AML-193 (cell line): ENCODE data around the gene ANKRD53.

ENCODE experiments used
- DNase-seq, 2 experiments: peaks; one replicate each; lab custom pipeline; 2025; lab: John Stamatoyannopoulos, UW

Gene ANKRD53

GRCh38 chr2:70967189-70967588 is 11.2 kb upstream of the ANKRD53 start:
- no peak for DNase-seq

- DNase-seq, result no peak
Observed at GRCh38 chr2:70974592-70974991, 3.8 kb upstream of the ANKRD53 start.

DNA sequence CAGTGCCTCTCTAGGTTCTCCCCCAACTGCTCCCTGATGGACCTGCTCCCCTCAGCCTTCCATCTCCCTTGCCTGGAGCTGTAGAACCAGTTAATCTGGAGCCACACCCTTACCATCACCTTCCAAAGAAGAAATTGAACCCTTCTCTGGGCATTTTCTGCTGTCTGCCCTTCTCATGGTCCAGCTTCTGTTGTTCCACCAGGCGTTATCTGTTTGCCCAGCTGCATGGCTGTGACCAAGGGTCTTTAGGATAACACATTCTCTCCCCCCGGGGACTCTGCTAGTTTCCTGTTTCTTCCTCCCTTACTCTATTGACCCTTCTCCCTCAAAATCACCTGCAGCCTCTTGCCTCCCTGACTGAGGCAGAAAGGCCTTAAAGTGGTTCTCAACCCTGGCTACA is 3.2 kb upstream of the ANKRD53 start:
- no peak for DNase-seq

DNA sequence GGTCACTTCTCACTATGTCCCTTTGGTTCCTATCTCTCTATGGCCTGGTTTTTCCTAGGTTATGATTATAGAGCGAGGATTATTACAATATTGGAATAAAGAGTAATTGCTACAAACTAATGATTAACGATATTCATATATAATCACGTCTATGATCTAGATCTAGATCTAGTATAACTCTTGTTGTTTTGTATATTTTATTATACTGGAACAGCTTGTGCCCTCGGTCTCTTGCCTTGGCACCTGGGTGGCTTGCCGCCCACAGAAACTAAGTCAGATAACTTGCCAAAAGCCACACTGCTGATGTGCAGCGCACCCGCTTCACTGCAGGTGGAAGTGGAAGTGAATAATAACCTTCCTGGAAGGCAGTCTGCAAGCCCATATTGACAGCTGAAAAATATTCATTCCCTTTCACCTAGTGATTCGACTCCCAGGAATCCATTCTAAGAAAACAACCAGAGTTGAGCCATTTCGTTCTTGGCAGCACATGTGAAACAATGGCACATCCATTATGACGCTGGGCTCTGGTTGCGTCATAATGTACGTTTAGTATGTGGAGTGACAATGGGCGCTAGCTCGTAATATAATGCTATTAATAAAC is 725 bp upstream of the ANKRD53 start:
- no peak for DNase-seq

- no peak for DNase-seq
Observed at GRCh38 chr2:70979180-70979488, 704 bp downstream of the ANKRD53 start.

DNA sequence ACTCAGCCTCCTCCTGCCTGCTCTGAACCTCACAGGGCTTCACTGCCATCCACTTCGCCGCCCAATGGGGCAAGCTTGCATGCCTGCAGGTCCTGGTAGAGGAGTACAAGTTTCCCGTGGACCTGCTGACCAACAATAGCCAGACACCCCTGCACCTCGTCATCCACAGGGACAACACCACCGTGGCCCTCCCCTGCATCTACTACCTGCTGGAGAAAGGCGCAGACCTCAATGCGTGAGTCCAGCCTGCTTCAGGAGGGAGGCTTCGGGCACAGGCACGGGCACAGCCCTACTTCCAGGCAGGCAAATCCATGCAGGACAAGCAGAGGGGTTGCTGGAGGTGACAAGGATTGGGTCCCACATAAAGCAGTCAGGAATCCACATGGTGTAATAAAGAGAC is 1.2 kb downstream of the ANKRD53 start:
- no peak for DNase-seq

GRCh38 chr2:70981421-70981820 is 3.0 kb downstream of the ANKRD53 start:
- no peak for DNase-seq

GRCh38 chr2:70981866-70982810 is 3.7 kb downstream of the ANKRD53 start:
- no peak for DNase-seq

GRCh38 chr2:70982971-70983370 is 4.5 kb downstream of the ANKRD53 start:
- no peak for DNase-seq

DNA sequence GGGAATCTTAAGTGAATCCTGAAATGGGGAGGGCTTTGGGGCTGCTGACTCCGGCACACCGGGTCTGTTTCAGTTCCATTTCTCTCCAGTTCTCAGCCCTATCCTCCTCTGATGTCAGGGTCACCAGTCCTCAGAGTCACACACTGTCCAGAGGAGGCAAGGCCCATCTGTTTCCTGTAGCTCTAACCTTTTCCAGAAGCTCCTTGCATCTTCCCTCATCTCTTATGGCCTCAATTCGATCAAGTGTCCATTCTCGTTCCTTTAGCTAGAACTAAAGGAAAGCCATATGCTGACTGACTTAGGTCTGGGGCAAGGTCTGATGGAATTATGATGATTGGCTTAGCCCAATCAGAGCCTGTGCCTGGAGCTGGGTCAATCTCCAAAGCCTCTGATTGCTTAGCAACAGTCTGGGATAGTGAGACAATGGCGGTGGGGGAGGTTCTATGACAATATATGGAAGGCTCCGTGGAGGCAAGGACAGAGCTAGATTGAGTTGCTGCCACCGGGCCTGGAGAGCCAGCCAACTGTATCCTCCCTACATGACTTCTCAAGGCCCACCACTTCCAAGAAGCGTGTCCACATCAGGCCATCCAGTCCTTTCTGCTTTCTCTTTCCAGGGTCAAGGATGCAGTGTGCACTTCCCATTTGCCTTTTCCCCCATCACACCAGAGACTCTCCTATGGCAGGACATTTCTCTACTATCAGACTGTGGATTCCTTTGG is 5.2 kb downstream of the ANKRD53 start:
- DNase-seq, result no peak

DNA sequence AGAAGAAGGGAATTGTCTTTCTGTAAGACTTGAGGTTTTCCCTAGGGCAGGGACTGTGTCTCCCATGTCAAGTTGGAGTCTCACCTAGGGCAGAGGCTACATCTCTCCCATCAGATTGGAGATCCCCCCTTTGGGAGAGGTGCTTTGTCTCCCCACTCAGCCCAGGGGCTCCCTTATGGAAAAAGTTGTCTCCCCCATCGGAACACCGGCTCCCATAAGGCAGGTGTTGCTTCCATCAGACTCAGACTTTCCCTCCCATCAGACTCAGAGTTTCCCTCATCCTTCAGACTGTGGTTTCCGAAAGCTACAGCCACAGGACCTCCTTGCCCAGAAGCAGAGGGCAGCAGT is 5.8 kb downstream of the ANKRD53 start:
- DNase-seq, result no peak

DNA sequence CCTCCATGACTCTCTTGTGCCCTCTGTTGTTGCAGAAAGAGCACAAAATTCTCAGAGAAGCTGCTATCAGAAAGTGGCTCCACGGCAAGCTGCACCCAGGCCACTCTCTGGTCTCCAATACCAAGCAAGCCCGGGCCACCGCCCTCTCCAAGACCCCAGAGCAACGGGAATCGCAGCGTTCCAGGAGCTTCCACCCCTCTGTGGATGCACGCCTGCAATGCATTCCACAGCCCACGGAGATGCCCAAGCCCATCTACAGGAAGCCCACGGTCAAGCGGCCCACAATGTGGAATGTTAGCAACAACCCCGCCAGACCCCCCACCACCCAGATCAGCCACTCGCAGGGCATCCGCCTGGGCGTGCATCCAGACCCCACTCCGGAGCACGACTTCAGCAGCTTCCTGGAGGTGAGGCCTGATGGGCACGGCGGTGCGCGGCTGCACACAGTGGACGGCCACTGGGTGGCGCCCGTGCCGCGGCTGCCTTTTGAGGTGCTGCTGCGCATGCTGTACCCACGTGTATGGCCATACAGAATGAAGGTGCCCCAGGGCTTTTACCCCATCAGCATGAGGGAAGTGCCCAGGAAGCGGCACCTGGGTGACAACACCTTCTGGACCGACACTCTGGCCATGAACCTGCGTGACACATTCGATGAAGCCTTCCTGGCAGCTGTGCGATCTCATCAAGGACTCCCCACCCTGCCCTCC is 6.3 kb downstream of the ANKRD53 start:
- peak; percentile 41 to 53 for DNase-seq

DNA sequence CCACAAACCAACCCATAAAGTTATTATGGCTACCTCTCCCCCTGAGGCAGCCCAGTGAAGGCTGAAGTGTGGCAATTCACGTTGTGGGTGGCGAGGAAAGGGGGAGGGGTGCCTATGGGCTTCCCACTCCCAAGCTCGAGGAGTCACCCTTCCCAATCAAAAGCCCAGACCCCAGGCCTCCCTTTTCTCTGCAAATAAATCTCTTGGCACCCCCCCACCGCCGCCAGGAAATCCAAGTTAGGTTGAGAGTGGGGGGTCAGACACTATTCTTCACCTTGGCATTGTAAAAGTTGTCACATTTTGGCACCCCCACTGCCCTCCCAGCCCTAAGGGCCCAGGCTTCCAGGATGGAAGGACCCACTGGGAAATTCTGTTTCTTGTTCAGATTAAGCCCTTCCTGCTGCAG is 6.9 kb downstream of the ANKRD53 start:
- no peak for DNase-seq

GRCh38 chr2:70985956-70986355 is 7.5 kb downstream of the ANKRD53 start:
- DNase-seq, result no peak

DNA sequence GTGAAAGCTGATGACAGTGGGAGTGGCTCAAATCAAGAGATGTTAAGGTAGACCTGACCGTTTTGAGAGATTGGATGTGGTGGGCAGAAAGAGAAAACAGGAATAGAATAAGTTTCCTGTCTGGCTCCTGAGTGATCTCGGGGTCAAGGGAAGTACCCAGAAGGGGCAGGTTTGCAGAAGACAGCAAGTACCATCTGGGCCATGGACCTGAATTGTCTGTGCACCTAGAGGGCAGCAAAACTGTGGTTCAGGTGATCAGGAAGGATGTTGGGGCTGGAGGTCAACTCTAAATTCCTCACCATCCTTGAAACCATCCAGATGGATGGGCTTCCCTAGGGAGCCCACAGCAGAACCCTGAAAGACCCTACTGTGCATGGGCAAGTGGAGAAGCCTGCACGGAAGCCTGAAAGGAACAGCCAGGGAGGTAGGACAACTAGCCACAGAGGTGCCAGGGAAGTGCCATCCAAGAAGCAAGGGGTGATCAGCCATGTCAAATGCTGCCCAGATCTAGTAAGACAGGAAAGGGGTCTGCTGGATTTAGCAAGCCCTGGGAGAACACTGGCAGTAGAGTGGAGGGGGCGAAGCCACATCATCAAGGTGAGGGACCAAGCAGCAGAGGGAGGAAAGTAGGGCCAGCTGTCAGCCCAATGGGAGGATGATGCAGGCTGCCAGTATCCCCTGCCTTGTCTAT is 8.2 kb downstream of the ANKRD53 start:
- DNase-seq, result no peak

GRCh38 chr2:70987386-70987785 is 9.0 kb downstream of the ANKRD53 start:
- no peak for DNase-seq

GRCh38 chr2:70988151-70988550 is 9.7 kb downstream of the ANKRD53 start:
- no peak for DNase-seq

GRCh38 chr2:70988726-70989648 is 10.6 kb downstream of the ANKRD53 start:
- no peak for DNase-seq

DNA sequence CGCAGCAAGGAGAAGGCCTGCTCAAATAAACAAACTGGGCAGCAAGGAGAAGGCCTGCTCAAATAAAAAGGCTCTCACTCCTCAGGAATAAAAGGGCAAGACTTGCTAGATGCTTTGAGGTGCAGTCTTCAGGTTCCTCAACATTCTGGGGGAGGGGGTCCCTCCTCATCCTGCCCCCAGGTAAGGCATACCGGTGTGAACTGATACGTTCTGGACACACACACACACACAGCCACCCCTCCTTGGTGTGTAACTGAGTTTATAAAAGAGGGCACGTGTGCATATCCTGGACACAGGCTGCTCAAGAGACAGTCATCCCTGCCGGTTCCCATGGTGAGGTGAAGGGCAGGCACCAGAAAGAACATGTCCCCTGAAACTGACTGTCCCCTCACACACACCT is 11.8 kb downstream of the ANKRD53 start:
- DNase-seq, result no peak

- DNase-seq, result no peak
Observed at GRCh38 chr2:70991142-70991541, 12.7 kb downstream of the ANKRD53 start.

GRCh38 chr2:70991742-70992141 is 13.3 kb downstream of the ANKRD53 start:
- DNase-seq, result no peak
